K562 (cell line): Measurements from ENCODE around the gene TLCD1. TPM values are rescaled to one million over a fixed set of nuclear protein-coding genes. Genes with fewer than 3 reads are reported as not detected.

Experiments used
- CCNT2 ChIP-seq: IDR thresholded peaks from 2 replicates; pipeline ENCODE4 v1.6.1; 2011; ENCODE audit warnings: borderline replicate concordance, low read depth, mild to moderate bottlenecking, moderate library complexity, mixed read lengths, low read length; ENCODE audit not compliant: insufficient read length; ENCODE audit errors: extremely low read depth
- CTBP1 ChIP-seq: fragments of 450-650 bp; IDR thresholded peaks from 2 replicates; pipeline ENCODE4 v1.6.1; 2016; ENCODE audit warnings: borderline replicate concordance
- EP400 ChIP-seq: fragments of 450-650 bp; IDR thresholded peaks from 2 replicates; pipeline ENCODE4 v1.6.1; 2017; ENCODE audit warnings: antibody characterized with exemption, mild to moderate bottlenecking, moderate library complexity
- JUND ChIP-seq, 2 experiments: IDR thresholded peaks; 2 replicates in 1 of 2; 3 replicates in 1 of 2; pipeline ENCODE4 v1.6.1; 2011; ENCODE audit warnings: borderline replicate concordance in 2 of 2, low read depth in 2 of 2, low read length in 2 of 2, improper control_type of control experiment in 1 of 2, missing biosample characterization in 1 of 2, missing genetic modification characterization in 1 of 2, missing genetic modification reagents in 1 of 2
- KLF16 ChIP-seq: IDR thresholded peaks from 2 replicates; pipeline ENCODE4 v1.6.1; 2016; ENCODE audit warnings: antibody characterized with exemption
- MYC ChIP-seq, 2 experiments: fragments of 250-450 bp in 1 of 2; sonication (Bioruptor Pico) in 1 of 2; IDR thresholded peaks; 2 replicates each; pipeline versions ENCODE4 v1.5.1 to v1.6.1; 2012 to 2021; ENCODE audit warnings: low read depth in 2 of 2, borderline replicate concordance in 1 of 2, improper control_type of control experiment in 1 of 2, low read length in 1 of 2, mild to moderate bottlenecking in 1 of 2, moderate library complexity in 1 of 2
- NFE2 ChIP-seq: IDR thresholded peaks from 2 replicates; pipeline ENCODE4 v1.6.1; 2014; ENCODE audit warnings: antibody characterized with exemption, low read depth
- NFIC ChIP-seq: fragments of 450-650 bp; IDR thresholded peaks from 2 replicates; pipeline ENCODE4 v1.6.1; 2017; ENCODE audit warnings: mild to moderate bottlenecking, inconsistent platforms
- SOX6 ChIP-seq: fragments of 450-650 bp; IDR thresholded peaks from 2 replicates; pipeline ENCODE4 v1.6.1; 2014; ENCODE audit warnings: mild to moderate bottlenecking
- SPI1 ChIP-seq: IDR thresholded peaks from 2 replicates; pipeline ENCODE4 v1.6.1; 2011; ENCODE audit warnings: low read depth, low read length, control low read depth, borderline replicate concordance
- SREBF1 ChIP-seq: fragments of 150-350 bp; IDR thresholded peaks from 2 replicates; pipeline ENCODE4 v1.6.1; 2014; ENCODE audit warnings: antibody characterized with exemption, low read depth, low read length, borderline replicate concordance
- TRIM24 ChIP-seq, 2 experiments: fragments of 450-650 bp; IDR thresholded peaks; 2 replicates each; pipeline ENCODE4 v1.6.1; 2016
- ZBED1 ChIP-seq: IDR thresholded peaks from 2 replicates; pipeline ENCODE4 v1.6.1; 2014
- ZNF23 ChIP-seq: fragments of 250-450 bp; sonication (Bioruptor Pico); IDR thresholded peaks from 2 replicates; pipeline ENCODE4 v1.4.0; 2020; ENCODE audit warnings: mild to moderate bottlenecking
- ZNF436 ChIP-seq: fragments of 250-450, 450-650 bp; sonication (Bioruptor Pico); formaldehyde crosslinking; IDR thresholded peaks from 2 replicates; pipeline ENCODE4 v1.7.0; 2020; ENCODE audit warnings: mild to moderate bottlenecking
- polyA plus RNA-seq, 8 experiments: library from polyadenylated mRNA; depleted of rRNA in 4 of 8; stranded (reverse) in 5 of 8; unstranded in 3 of 8; fragments of >200 nt; fragmentation: Nextera tagmentation in 2 of 8; fragmentation: Illumina TruSeq in 1 of 8; extraction: Ambion mirVana in 2 of 8; extraction: Trizol in 1 of 8; gene quantifications; 2 replicates each; pipeline versions ENCODE4 v1.2.1 to v1.2.3, GENCODE V29; 2011 to 2014; ENCODE audit warnings: inconsistent platforms in 1 of 8, missing spikeins in 1 of 8
- total RNA-seq, 7 experiments: library from RNA; depleted of rRNA in 6 of 7; stranded (reverse); fragments of >200 nt in 6 of 7; fragmentation: Illumina TruSeq in 2 of 7; extraction: Trizol in 2 of 7; gene quantifications; 2 replicates each; pipeline versions ENCODE4 v1.2.1 to v1.2.3, GENCODE V29; 2011 to 2021; ENCODE audit warnings: low replicate concordance in 1 of 7
- TF ChIP-seq, protein P1 (sequence below), 2 experiments: fragments of 200-800 bp in 1 of 2; sonication (Bioruptor generic) in 1 of 2; sonication (generic) in 1 of 2; formaldehyde crosslinking in 1 of 2; IDR thresholded peaks in 1 of 2; conservative IDR thresholded peaks in 1 of 2; 2 replicates each; pipeline versions ENCODE4 v1.5.0 to v1.6.1; 2016 to 2020; ENCODE audit warnings: missing compliant biosample characterization in 1 of 2, missing genetic modification characterization in 1 of 2, missing genetic modification reagents in 1 of 2
- TF ChIP-seq, protein P2 (sequence below): fragments of 200-800 bp; sonication (Bioruptor generic); IDR thresholded peaks from 2 replicates; pipeline ENCODE4 v1.6.1; 2017; ENCODE audit warnings: missing genetic modification characterization, missing compliant biosample characterization
- TF ChIP-seq, protein P3 (sequence below): fragments of 450-650 bp; IDR thresholded peaks from 2 replicates; pipeline ENCODE4 v1.6.1; 2017; ENCODE audit warnings: antibody characterized with exemption, mild to moderate bottlenecking

TLCD1 gene
- total and polyA plus RNA-seq, 9 of the 15 experiments (the other 6 are each of a cell fraction or from before 2014, with no cell fraction given): 6.8 to 37.7 (median 21.7) TPM

DNA sequence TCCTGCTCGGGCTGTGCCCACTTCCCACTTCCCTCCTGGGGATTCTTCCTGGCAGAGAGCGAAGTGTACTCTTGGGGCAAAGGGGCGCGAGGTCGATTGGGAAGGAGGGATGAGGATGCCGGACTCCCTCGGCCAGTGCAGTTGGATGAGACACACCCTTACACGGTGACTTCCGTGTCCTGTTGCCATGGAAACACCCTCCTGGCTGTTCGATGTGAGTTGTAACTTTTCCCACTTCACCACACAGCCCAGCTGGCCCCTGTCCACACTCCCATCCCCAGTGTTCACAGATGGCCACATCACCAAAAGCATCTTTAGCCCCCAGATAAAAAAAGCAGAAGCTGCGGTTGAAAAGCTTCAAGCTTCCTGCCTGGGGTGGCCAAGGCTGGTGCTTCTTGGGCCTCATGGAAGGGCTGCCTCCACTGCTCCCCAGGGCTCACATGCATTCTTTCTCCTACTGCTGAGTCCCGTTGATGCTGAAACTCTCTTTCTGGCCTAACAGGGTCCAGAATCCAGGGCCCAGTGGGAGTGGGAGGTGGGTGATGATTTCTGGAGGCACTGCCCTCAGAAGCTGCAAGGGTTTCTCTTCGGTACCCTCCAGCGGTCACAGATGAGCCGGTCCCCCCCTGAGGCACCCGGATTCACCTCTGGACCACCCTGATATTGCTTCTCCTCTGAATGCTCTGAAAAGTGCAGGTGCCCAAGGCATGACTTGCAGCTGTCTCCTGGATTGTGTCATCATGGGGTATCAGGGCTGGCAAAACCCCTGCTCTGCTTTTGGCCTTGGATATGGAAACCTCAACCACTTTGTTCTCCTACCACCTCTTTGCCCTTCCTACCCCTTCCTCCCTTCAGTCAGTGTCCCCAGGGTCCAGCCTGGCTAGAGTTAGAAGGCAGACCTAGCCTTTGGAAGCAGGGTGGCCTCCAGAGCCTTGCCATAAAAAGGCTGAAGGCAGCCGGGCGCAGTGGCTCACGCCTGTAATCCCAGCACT is 15.6 kb upstream of the TLCD1 start (continued):
- TF ChIP-seq, protein P1, sequence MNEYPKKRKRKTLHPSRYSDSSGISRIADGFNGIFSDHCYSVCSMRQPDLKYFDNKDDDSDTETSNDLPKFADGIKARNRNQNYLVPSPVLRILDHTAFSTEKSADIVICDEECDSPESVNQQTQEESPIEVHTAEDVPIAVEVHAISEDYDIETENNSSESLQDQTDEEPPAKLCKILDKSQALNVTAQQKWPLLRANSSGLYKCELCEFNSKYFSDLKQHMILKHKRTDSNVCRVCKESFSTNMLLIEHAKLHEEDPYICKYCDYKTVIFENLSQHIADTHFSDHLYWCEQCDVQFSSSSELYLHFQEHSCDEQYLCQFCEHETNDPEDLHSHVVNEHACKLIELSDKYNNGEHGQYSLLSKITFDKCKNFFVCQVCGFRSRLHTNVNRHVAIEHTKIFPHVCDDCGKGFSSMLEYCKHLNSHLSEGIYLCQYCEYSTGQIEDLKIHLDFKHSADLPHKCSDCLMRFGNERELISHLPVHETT (CRISPR knock-in tag; conservative IDR thresholded peaks at IDR 0.05 in 1 of 2, IDR thresholded peaks at IDR 0.05 in 1 of 2): peak in 1 of 2 experiments; percentile 73; a peak in 1 of 4 replicates
- TF ChIP-seq ZBED1 (peak; percentile 74; the same call in 1 of the 2 replicates), ZNF23 (CRISPR knock-in tag) (peak; percentile 70; the same call in 1 of the 2 replicates), KLF16 (peak; percentile 93), EP400 (peak; percentile 41; the same call in 1 of the 2 replicates), NFIC (peak; percentile 54), NFE2 (peak; percentile 20; the same call in 1 of the 2 replicates), JUND (IDR thresholded peaks at IDR 0.05; ENCODE audit: borderline replicate concordance, low read depth, low read length) (peak; percentile 23; the same call in 1 of the 2 replicates), JUND (tag; IDR thresholded peaks at IDR 0.05; ENCODE audit: borderline replicate concordance, low read depth, low read length) (peak; percentile 35; the same call in 1 of the 3 replicates), ZNF436 (no peak), CTBP1 (peak; percentile 97), TRIM24 (IDR thresholded peaks at IDR 0.05) (peak in 1 of 2 experiments; percentile 65; a peak in 1 of 4 replicates), SREBF1 (no peak), MYC (IDR thresholded peaks at IDR 0.05; ENCODE audit: low read depth, low read length) (peak; percentile 64; the same call in 1 of the 2 replicates), MYC (CRISPR knock-in tag; IDR thresholded peaks at IDR 0.05; ENCODE audit: borderline replicate concordance, low read depth) (no peak), SPI1 (peak; percentile 94), CCNT2 (peak; percentile 47), SOX6 (peak; percentile 43; the same call in 1 of the 2 replicates)
- TF ChIP-seq, protein P2, sequence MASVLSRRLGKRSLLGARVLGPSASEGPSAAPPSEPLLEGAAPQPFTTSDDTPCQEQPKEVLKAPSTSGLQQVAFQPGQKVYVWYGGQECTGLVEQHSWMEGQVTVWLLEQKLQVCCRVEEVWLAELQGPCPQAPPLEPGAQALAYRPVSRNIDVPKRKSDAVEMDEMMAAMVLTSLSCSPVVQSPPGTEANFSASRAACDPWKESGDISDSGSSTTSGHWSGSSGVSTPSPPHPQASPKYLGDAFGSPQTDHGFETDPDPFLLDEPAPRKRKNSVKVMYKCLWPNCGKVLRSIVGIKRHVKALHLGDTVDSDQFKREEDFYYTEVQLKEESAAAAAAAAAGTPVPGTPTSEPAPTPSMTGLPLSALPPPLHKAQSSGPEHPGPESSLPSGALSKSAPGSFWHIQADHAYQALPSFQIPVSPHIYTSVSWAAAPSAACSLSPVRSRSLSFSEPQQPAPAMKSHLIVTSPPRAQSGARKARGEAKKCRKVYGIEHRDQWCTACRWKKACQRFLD (CRISPR knock-in tag): peak; percentile 95
- TF ChIP-seq, protein P3, sequence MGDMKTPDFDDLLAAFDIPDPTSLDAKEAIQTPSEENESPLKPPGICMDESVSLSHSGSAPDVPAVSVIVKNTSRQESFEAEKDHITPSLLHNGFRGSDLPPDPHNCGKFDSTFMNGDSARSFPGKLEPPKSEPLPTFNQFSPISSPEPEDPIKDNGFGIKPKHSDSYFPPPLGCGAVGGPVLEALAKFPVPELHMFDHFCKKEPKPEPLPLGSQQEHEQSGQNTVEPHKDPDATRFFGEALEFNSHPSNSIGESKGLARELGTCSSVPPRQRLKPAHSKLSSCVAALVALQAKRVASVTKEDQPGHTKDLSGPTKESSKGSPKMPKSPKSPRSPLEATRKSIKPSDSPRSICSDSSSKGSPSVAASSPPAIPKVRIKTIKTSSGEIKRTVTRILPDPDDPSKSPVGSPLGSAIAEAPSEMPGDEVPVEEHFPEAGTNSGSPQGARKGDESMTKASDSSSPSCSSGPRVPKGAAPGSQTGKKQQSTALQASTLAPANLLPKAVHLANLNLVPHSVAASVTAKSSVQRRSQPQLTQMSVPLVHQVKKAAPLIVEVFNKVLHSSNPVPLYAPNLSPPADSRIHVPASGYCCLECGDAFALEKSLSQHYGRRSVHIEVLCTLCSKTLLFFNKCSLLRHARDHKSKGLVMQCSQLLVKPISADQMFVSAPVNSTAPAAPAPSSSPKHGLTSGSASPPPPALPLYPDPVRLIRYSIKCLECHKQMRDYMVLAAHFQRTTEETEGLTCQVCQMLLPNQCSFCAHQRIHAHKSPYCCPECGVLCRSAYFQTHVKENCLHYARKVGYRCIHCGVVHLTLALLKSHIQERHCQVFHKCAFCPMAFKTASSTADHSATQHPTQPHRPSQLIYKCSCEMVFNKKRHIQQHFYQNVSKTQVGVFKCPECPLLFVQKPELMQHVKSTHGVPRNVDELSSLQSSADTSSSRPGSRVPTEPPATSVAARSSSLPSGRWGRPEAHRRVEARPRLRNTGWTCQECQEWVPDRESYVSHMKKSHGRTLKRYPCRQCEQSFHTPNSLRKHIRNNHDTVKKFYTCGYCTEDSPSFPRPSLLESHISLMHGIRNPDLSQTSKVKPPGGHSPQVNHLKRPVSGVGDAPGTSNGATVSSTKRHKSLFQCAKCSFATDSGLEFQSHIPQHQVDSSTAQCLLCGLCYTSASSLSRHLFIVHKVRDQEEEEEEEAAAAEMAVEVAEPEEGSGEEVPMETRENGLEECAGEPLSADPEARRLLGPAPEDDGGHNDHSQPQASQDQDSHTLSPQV: 0 out of 2 replicates have a peak, but pooled peaks have one; percentile 35
